Measurements from ENCODE around the gene GPR89B. TPM values are rescaled to one million over a fixed set of nuclear protein-coding genes. Genes with fewer than 3 reads are reported as not detected.
"Not testable (repeated sequence)": the region's sequence is repeated elsewhere in the genome, so short reads cannot be mapped to it uniquely, and the experiment has no call there.

Gene GPR89B
- total RNA-seq, 1 donor from 2014 or later: 33.7 TPM

GRCh38 chr1:147924813-147925212 is 3.4 kb upstream of the GPR89B start:
- Histone ChIP-seq H3K27me3 (ENCODE audit: control insufficient read depth, insufficient read depth, low read length) (no peaks in the 10 kb centered on the region), H3K36me3 (ENCODE audit: control insufficient read depth, insufficient read depth, low read length) (no peaks in the 10 kb centered on the region), H3K4me3 (ENCODE audit: low read depth, low read length) (no peak overlapping the region)
- FAIRE-seq (no peak), DNase-seq (ENCODE audit: low read depth) (peak; percentile 7)
- TF ChIP-seq CTCF (IDR thresholded peaks at IDR 0.05; ENCODE audit: insufficient read depth, low read length, severe bottlenecking): no peak

- FAIRE-seq; H3K27me3 ChIP-seq (ENCODE audit: control insufficient read depth, insufficient read depth, low read length); H3K4me3 ChIP-seq (ENCODE audit: low read depth, low read length); H3K36me3 ChIP-seq (ENCODE audit: control insufficient read depth, insufficient read depth, low read length); DNase-seq (ENCODE audit: low read depth): not testable (repeated sequence)
Observed at GRCh38 chr1:147927215-147927614, 1.0 kb upstream of the GPR89B start.

- not testable (repeated sequence) for H3K4me3 ChIP-seq (ENCODE audit: low read depth, low read length); FAIRE-seq; DNase-seq (ENCODE audit: low read depth); H3K27me3 ChIP-seq (ENCODE audit: control insufficient read depth, insufficient read depth, low read length); H3K36me3 ChIP-seq (ENCODE audit: control insufficient read depth, insufficient read depth, low read length)
Observed at GRCh38 chr1:147927689-147928088, 531 bp upstream of the GPR89B start.

GRCh38 chr1:147931137-147931536 is 2.9 kb downstream of the GPR89B start:
- H3K4me3 ChIP-seq (ENCODE audit: low read depth, low read length); H3K27me3 ChIP-seq (ENCODE audit: control insufficient read depth, insufficient read depth, low read length); DNase-seq (ENCODE audit: low read depth); H3K36me3 ChIP-seq (ENCODE audit: control insufficient read depth, insufficient read depth, low read length); FAIRE-seq: not testable (repeated sequence)

GRCh38 chr1:147935296-147935695 is 7.1 kb downstream of the GPR89B start:
- not testable (repeated sequence) for H3K4me3 ChIP-seq (ENCODE audit: low read depth, low read length); DNase-seq (ENCODE audit: low read depth); H3K27me3 ChIP-seq (ENCODE audit: control insufficient read depth, insufficient read depth, low read length); FAIRE-seq; H3K36me3 ChIP-seq (ENCODE audit: control insufficient read depth, insufficient read depth, low read length)

GRCh38 chr1:147940456-147940855 is 12.2 kb downstream of the GPR89B start:
- not testable (repeated sequence) for H3K36me3 ChIP-seq (ENCODE audit: control insufficient read depth, insufficient read depth, low read length); FAIRE-seq; H3K4me3 ChIP-seq (ENCODE audit: low read depth, low read length); DNase-seq (ENCODE audit: low read depth); H3K27me3 ChIP-seq (ENCODE audit: control insufficient read depth, insufficient read depth, low read length)

GRCh38 chr1:147942563-147942962 is 14.3 kb downstream of the GPR89B start:
- DNase-seq (ENCODE audit: low read depth); H3K27me3 ChIP-seq (ENCODE audit: control insufficient read depth, insufficient read depth, low read length); H3K36me3 ChIP-seq (ENCODE audit: control insufficient read depth, insufficient read depth, low read length); FAIRE-seq; H3K4me3 ChIP-seq (ENCODE audit: low read depth, low read length): not testable (repeated sequence)

- not testable (repeated sequence) for H3K36me3 ChIP-seq (ENCODE audit: control insufficient read depth, insufficient read depth, low read length); DNase-seq (ENCODE audit: low read depth); FAIRE-seq
Observed at GRCh38 chr1:147949517-147949916, 21.3 kb downstream of the GPR89B start.

GRCh38 chr1:147958906-147959305 is 30.7 kb downstream of the GPR89B start:
- not testable (repeated sequence) for DNase-seq (ENCODE audit: low read depth); H3K36me3 ChIP-seq (ENCODE audit: control insufficient read depth, insufficient read depth, low read length); H3K4me3 ChIP-seq (ENCODE audit: low read depth, low read length); FAIRE-seq; H3K27me3 ChIP-seq (ENCODE audit: control insufficient read depth, insufficient read depth, low read length)

More at GRCh38 chr1:147949517-147949916, 21.3 kb downstream of the GPR89B start:
- H3K27me3 ChIP-seq (ENCODE audit: control insufficient read depth, insufficient read depth, low read length); H3K4me3 ChIP-seq (ENCODE audit: low read depth, low read length): not testable (repeated sequence)

GRCh38 chr1:147959680-147960079 is 31.5 kb downstream of the GPR89B start:
- not testable (repeated sequence) for DNase-seq (ENCODE audit: low read depth); H3K36me3 ChIP-seq (ENCODE audit: control insufficient read depth, insufficient read depth, low read length); H3K27me3 ChIP-seq (ENCODE audit: control insufficient read depth, insufficient read depth, low read length); FAIRE-seq; H3K4me3 ChIP-seq (ENCODE audit: low read depth, low read length)

GRCh38 chr1:147964575-147964974 is 36.4 kb downstream of the GPR89B start:
- FAIRE-seq; H3K27me3 ChIP-seq (ENCODE audit: control insufficient read depth, insufficient read depth, low read length); DNase-seq (ENCODE audit: low read depth): not testable (repeated sequence)

GRCh38 chr1:147966657-147967056 is 38.4 kb downstream of the GPR89B start:
- H3K36me3 ChIP-seq (ENCODE audit: control insufficient read depth, insufficient read depth, low read length); FAIRE-seq; H3K27me3 ChIP-seq (ENCODE audit: control insufficient read depth, insufficient read depth, low read length); H3K4me3 ChIP-seq (ENCODE audit: low read depth, low read length); DNase-seq (ENCODE audit: low read depth): not testable (repeated sequence)

More at GRCh38 chr1:147964575-147964974, 36.4 kb downstream of the GPR89B start:
- H3K4me3 ChIP-seq (ENCODE audit: low read depth, low read length); H3K36me3 ChIP-seq (ENCODE audit: control insufficient read depth, insufficient read depth, low read length): not testable (repeated sequence)

- not testable (repeated sequence) for H3K4me3 ChIP-seq (ENCODE audit: low read depth, low read length); H3K36me3 ChIP-seq (ENCODE audit: control insufficient read depth, insufficient read depth, low read length); H3K27me3 ChIP-seq (ENCODE audit: control insufficient read depth, insufficient read depth, low read length); FAIRE-seq
- DNase-seq (ENCODE audit: low read depth): peak; percentile 39
Observed at GRCh38 chr1:147978896-147979651, 50.9 kb downstream of the GPR89B start.

- H3K36me3 ChIP-seq (ENCODE audit: control insufficient read depth, insufficient read depth, low read length); H3K27me3 ChIP-seq (ENCODE audit: control insufficient read depth, insufficient read depth, low read length); DNase-seq (ENCODE audit: low read depth); H3K4me3 ChIP-seq (ENCODE audit: low read depth, low read length); FAIRE-seq: not testable (repeated sequence)
Observed at GRCh38 chr1:147985374-147985773, 57.2 kb downstream of the GPR89B start.
